ENCODE measurements around the gene XPO6. TPM values are rescaled to one million over a fixed set of nuclear protein-coding genes. Genes with fewer than 3 reads are reported as not detected.

XPO6 gene
- total RNA-seq, 1 experiment from 2014 or later = 162 TPM

GRCh38 chr16:28081391-28081968 lies 130.3 kb downstream of the XPO6 start:
- Histone ChIP-seq H4K20me1 (ENCODE audit: insufficient read depth) (no peaks in the 10 kb centered on the region), H3K27ac (ENCODE audit: low read depth, low read length) (no peak overlapping the region), H3K36me3 (ENCODE audit: control insufficient read depth in 1 of 2, insufficient read depth in 2 of 2, low read length in 2 of 2) (no peaks in the 10 kb centered on the region), H3K9me3 (ENCODE audit: control insufficient read depth in 1 of 2, insufficient read depth in 1 of 2, low read depth in 1 of 2, low read length in 2 of 2) (no peaks in the 10 kb centered on the region), H3K9me2 (ENCODE audit: insufficient read depth) (no peaks in the 10 kb centered on the region), H3K4me3 (replicated peaks in 1 of 2; ENCODE audit: low read depth in 1 of 2, low read length in 2 of 2) (no peak overlapping the region), H3K27me3 (ENCODE audit: insufficient read depth, low read length) (no peaks in the 10 kb centered on the region), H3K79me2 (ENCODE audit: insufficient read depth, low read length) (no peaks in the 10 kb centered on the region), H3K4me1 (ENCODE audit: control insufficient read depth in 1 of 2, insufficient read depth in 2 of 2, low read length in 2 of 2) (no peaks in the 10 kb centered on the region), H3K4me2 (ENCODE audit: low read length) (no peak overlapping the region), H3K9ac (ENCODE audit: low read length) (no peak overlapping the region), H2AFZ (ENCODE audit: low read depth, low read length, poor library complexity, severe bottlenecking) (no peak overlapping the region)
- POLR2A ChIA-PET = no interaction called here
- no TSS peak for BruUV-seq (replicated peaks)
- ATAC-seq (no peak), DNase-seq (ENCODE audit: low read depth, low spot score) (no peak)
- intact Hi-C loops (cut with micrococcal nuclease) = no loop called here
- CTCF ChIA-PET = no interaction called here
- TF ChIP-seq POLR2A (IDR thresholded peaks at IDR 0.05; ENCODE audit: borderline replicate concordance, extremely low read depth, insufficient read depth, insufficient read length) (no peak), ATF3 (IDR thresholded peaks at IDR 0.05) (no peak), SIN3A (IDR thresholded peaks at IDR 0.05; ENCODE audit: low read depth) (no peak), SRF (IDR thresholded peaks at IDR 0.05; ENCODE audit: low read depth) (no peak), EGR1 (IDR thresholded peaks at IDR 0.05; ENCODE audit: low read depth) (no peak), POLR2AphosphoS5 (IDR thresholded peaks at IDR 0.05; ENCODE audit: low read depth, low read length) (no peak), JUND (IDR thresholded peaks at IDR 0.05) (no peak), ZBTB33 (IDR thresholded peaks at IDR 0.05; ENCODE audit: extremely low read depth, insufficient replicate concordance, low read length) (no peak), ELF1 (IDR thresholded peaks at IDR 0.05; ENCODE audit: borderline replicate concordance, low read depth) (no peak), SP1 (IDR thresholded peaks at IDR 0.05; ENCODE audit: low read depth) (no peak), CEBPB (IDR thresholded peaks at IDR 0.05; ENCODE audit: low read depth) (no peak), EZH2phosphoT487 (IDR thresholded peaks at IDR 0.05; ENCODE audit: borderline replicate concordance) (no peak), CBX3 (IDR thresholded peaks at IDR 0.05; ENCODE audit: low read depth) (no peak), REST (IDR thresholded peaks at IDR 0.05; ENCODE audit: low read depth) (no peak), ZNF274 (IDR thresholded peaks at IDR 0.05; ENCODE audit: low read depth, low read length) (no peak), FOSL1 (IDR thresholded peaks at IDR 0.05; ENCODE audit: low read depth) (no peak), ZFX (IDR thresholded peaks at IDR 0.05) (no peak)
- RAD21 ChIA-PET (ENCODE audit: low non-redundant PET in 1 of 2, low total read pairs in 2 of 2, uncharacterized antibody in 2 of 2, unreplicated experiment in 2 of 2) = no interaction called here

Measured in HCT116 (cell line).